Liver (tissue), 9 donors: ENCODE data around the gene ADGRA3. TPM values are rescaled to one million over a fixed set of nuclear protein-coding genes. Genes with fewer than 3 reads are reported as not detected.

Source experiments
- DNase-seq: peaks from one replicate; pipeline ENCODE4 v3.0.0-alpha.2; 2017; ENCODE audit warnings: low spot score
- H3K27ac ChIP-seq, 2 donors: one replicate each; pipeline ENCODE4 v1.7.0; 2013; ENCODE audit warnings: inconsistent platforms in 2 of 2, low read length in 2 of 2, control low read depth in 1 of 2, low read depth in 1 of 2, mild to moderate bottlenecking in 1 of 2
- H3K27me3 ChIP-seq, 4 donors: one replicate each; pipeline versions ENCODE4 v1.6.1 to v1.7.0; 2013; ENCODE audit warnings: low read length in 3 of 4, inconsistent platforms in 1 of 4, mild to moderate bottlenecking in 1 of 4, moderate library complexity in 1 of 4; ENCODE audit not compliant: control insufficient read depth in 4 of 4, insufficient read depth in 4 of 4
- H3K36me3 ChIP-seq, 4 donors: one replicate each; pipeline versions ENCODE4 v1.6.1 to v1.7.0; 2013; ENCODE audit warnings: low read length in 3 of 4, mild to moderate bottlenecking in 3 of 4, low read depth in 1 of 4, moderate library complexity in 1 of 4; ENCODE audit not compliant: control insufficient read depth in 4 of 4, insufficient read depth in 3 of 4
- H3K4me1 ChIP-seq, 4 donors: one replicate each; pipeline versions ENCODE4 v1.6.1 to v1.7.0; 2013; ENCODE audit warnings: low read length in 3 of 4, mild to moderate bottlenecking in 3 of 4, moderate library complexity in 1 of 4; ENCODE audit not compliant: control insufficient read depth in 4 of 4, insufficient read depth in 4 of 4
- H3K4me3 ChIP-seq, 3 donors: one replicate each; pipeline versions ENCODE4 v1.6.1 to v1.7.0; 2013; ENCODE audit warnings: low read length in 3 of 3, control low read depth in 1 of 3, low read depth in 1 of 3, mild to moderate bottlenecking in 1 of 3
- H3K9ac ChIP-seq, 2 donors: one replicate each; pipeline ENCODE4 v1.7.0; 2013; ENCODE audit warnings: low read length in 2 of 2, mild to moderate bottlenecking in 2 of 2, moderate library complexity in 2 of 2, control low read depth in 1 of 2, low read depth in 1 of 2
- H3K9me3 ChIP-seq, 4 donors: one replicate each; pipeline versions ENCODE4 v1.6.1 to v1.7.0; 2013; ENCODE audit warnings: low read length in 3 of 4; ENCODE audit not compliant: control insufficient read depth in 4 of 4
- ATF3 ChIP-seq: IDR thresholded peaks from 2 replicates; pipeline ENCODE4 v1.6.1; 2016; ENCODE audit warnings: antibody characterized with exemption
- EGR1 ChIP-seq, 2 donors: IDR thresholded peaks; 2 replicates each; pipeline ENCODE4 v1.6.1; 2016 to 2018; ENCODE audit warnings: antibody characterized with exemption in 2 of 2, low read depth in 2 of 2
- FOXA1 ChIP-seq: IDR thresholded peaks from 2 replicates; pipeline ENCODE4 v1.6.1; 2016; ENCODE audit warnings: antibody characterized with exemption
- FOXA2 ChIP-seq: IDR thresholded peaks from 2 replicates; pipeline ENCODE4 v1.6.1; 2016; ENCODE audit warnings: antibody characterized with exemption
- GABPA ChIP-seq, 2 donors: IDR thresholded peaks in 1 of 2; conservative IDR thresholded peaks in 1 of 2; 2 replicates each; pipeline ENCODE4 v1.6.1; 2016; ENCODE audit warnings: antibody characterized with exemption in 2 of 2, mild to moderate bottlenecking in 1 of 2, moderate library complexity in 1 of 2
- HNF4A ChIP-seq, 2 donors: conservative IDR thresholded peaks; 2 replicates each; pipeline ENCODE4 v1.6.1; 2016; ENCODE audit warnings: antibody characterized with exemption in 2 of 2, mild to moderate bottlenecking in 2 of 2
- HNF4G ChIP-seq: IDR thresholded peaks from 2 replicates; pipeline ENCODE4 v1.6.1; 2016; ENCODE audit warnings: antibody characterized with exemption
- JUND ChIP-seq, 2 donors: IDR thresholded peaks; 2 replicates each; pipeline ENCODE4 v1.6.1; 2016; ENCODE audit warnings: antibody characterized with exemption in 2 of 2
- MAX ChIP-seq: IDR thresholded peaks from 2 replicates; pipeline ENCODE4 v1.6.1; 2016; ENCODE audit warnings: antibody characterized with exemption
- NR2F2 ChIP-seq: IDR thresholded peaks from 2 replicates; pipeline ENCODE4 v1.6.1; 2016; ENCODE audit warnings: antibody characterized with exemption
- RAD21 ChIP-seq, 2 donors: IDR thresholded peaks; 2 replicates each; pipeline ENCODE4 v1.6.1; 2016; ENCODE audit warnings: antibody characterized with exemption in 2 of 2, mild to moderate bottlenecking in 2 of 2
- SP1 ChIP-seq: IDR thresholded peaks from 2 replicates; pipeline ENCODE4 v1.6.1; 2018; ENCODE audit warnings: antibody characterized with exemption, mild to moderate bottlenecking
- TAF1 ChIP-seq: conservative IDR thresholded peaks from 2 replicates; pipeline ENCODE4 v1.6.1; 2016; ENCODE audit warnings: antibody characterized with exemption, mild to moderate bottlenecking
- YY1 ChIP-seq: IDR thresholded peaks from 2 replicates; pipeline ENCODE4 v1.6.1; 2016; ENCODE audit warnings: antibody characterized with exemption, mild to moderate bottlenecking
- ZBTB33 ChIP-seq: IDR thresholded peaks from 2 replicates; pipeline ENCODE4 v1.6.1; 2016; ENCODE audit warnings: antibody characterized with exemption
- WGBS: extraction: QIAGEN DNeasy Blood & Tissue Kit; methylation state at CpG from one replicate; pipeline ENCODE4 v1.1.7; 2013; 5-methylcytosine and 5-hydroxymethylcytosine counted together
- polyA plus RNA-seq, 2 donors: library from polyadenylated mRNA; stranded (reverse) in 1 of 2; unstranded in 1 of 2; fragments of 200-250 nt in 1 of 2; fragments of >200 nt in 1 of 2; fragmentation: Nextera tagmentation in 1 of 2; extraction: Ambion mirVana in 1 of 2; gene quantifications; one replicate each; pipeline versions ENCODE4 v1.2.1 to v1.2.3, GENCODE V29; 2013 to 2015
- total RNA-seq, 2 donors: library from RNA; depleted of rRNA; stranded (reverse); fragments of >200 nt; gene quantifications; one replicate each; pipeline ENCODE4 v1.2.3, GENCODE V29; 2014
- donor health status: healthy.
- donor health status: healthy.
- donor health status: healthy.
- donor health status: healthy.
- donor health status: healthy.

The ADGRA3 gene
- total and polyA plus RNA-seq, 4 donors: 15.2 to 239 (median 32.6) TPM

GRCh38 chr4:22551550-22551949, 35.7 kb upstream of the ADGRA3 start:
- DNase-seq: no peak
- Histone ChIP-seq H3K9me3 (no peaks in the 10 kb centered on the region), H3K9ac (no peak overlapping the region), H3K4me3 (no peak overlapping the region), H3K36me3 (no peaks in the 10 kb centered on the region), H3K27me3 (no peaks in the 10 kb centered on the region), H3K27ac (no peak overlapping the region), H3K4me1 (no peaks in the 10 kb centered on the region)
- no peak for TF ChIP-seq FOXA1
- TF ChIP-seq GABPA (IDR thresholded peaks at IDR 0.05 in 1 of 2, conservative IDR thresholded peaks at IDR 0.05 in 1 of 2): no peak
- no peak for TF ChIP-seq HNF4A (conservative IDR thresholded peaks at IDR 0.05)
- TF ChIP-seq YY1: no peak
- no peak for TF ChIP-seq ZBTB33
- no peak for TF ChIP-seq MAX
- no peak for TF ChIP-seq FOXA2
- TF ChIP-seq ATF3: no peak
- TF ChIP-seq NR2F2: no peak
- TF ChIP-seq TAF1: no peak
- 69% methylated on average over 1 of the region's 1 CpG for WGBS

- 71% methylated on average over 3 of the region's 3 CpGs for WGBS
- no peak overlapping the region for H3K4me3 ChIP-seq
- no peak for DNase-seq
- H3K27me3 ChIP-seq: no peaks in the 10 kb centered on the region
- H3K9ac ChIP-seq: no peak overlapping the region
- H3K9me3 ChIP-seq: peaks cover 0 to 3% (median 0%) of the 10 kb centered on the region in 4 donors
- H3K4me1 ChIP-seq: no peaks in the 10 kb centered on the region
- TF ChIP-seq HNF4G (no peak), FOXA1 (no peak), ZBTB33 (no peak), RAD21 (IDR thresholded peaks at IDR 0.05) (no peak), EGR1 (IDR thresholded peaks at IDR 0.05; ENCODE audit: low read depth in 2 of 2) (no peak), SP1 (no peak), MAX (no peak)
- H3K36me3 ChIP-seq: no peaks in the 10 kb centered on the region
- no peak overlapping the region for H3K27ac ChIP-seq
Observed at GRCh38 chr4:22546299-22546698, 30.4 kb upstream of the ADGRA3 start.

GRCh38 chr4:22539251-22539650, 23.4 kb upstream of the ADGRA3 start:
- no peak for DNase-seq
- H3K27me3 ChIP-seq: no peaks in the 10 kb centered on the region

More at GRCh38 chr4:22539251-22539650, 23.4 kb upstream of the ADGRA3 start:
- 80% methylated on average over 2 of the region's 2 CpGs for WGBS
- Histone ChIP-seq H3K27ac (no peak overlapping the region), H3K36me3 (no peaks in the 10 kb centered on the region), H3K4me1 (no peaks in the 10 kb centered on the region), H3K9me3 (peaks cover 0 to 5% (median 2%) of the 10 kb centered on the region in 4 donors), H3K9ac (no peak overlapping the region), H3K4me3 (no peak overlapping the region)
- no peak for TF ChIP-seq YY1
- no peak for TF ChIP-seq JUND (IDR thresholded peaks at IDR 0.05)
- no peak for TF ChIP-seq HNF4A (conservative IDR thresholded peaks at IDR 0.05)
- no peak for TF ChIP-seq RAD21 (IDR thresholded peaks at IDR 0.05)
- TF ChIP-seq FOXA1: no peak
- no peak for TF ChIP-seq HNF4G
- TF ChIP-seq EGR1 (IDR thresholded peaks at IDR 0.05; ENCODE audit: low read depth in 2 of 2): no peak
- TF ChIP-seq SP1: no peak
